Dermis microvascular lymphatic vessel endothelial cell (primary cell): ENCODE measurements around the gene PPP6R1. TPM values are rescaled to one million over a fixed set of nuclear protein-coding genes. Genes with fewer than 3 reads are reported as not detected.

Source experiments
- DNase-seq, 2 donors: peaks; one replicate each; pipeline versions ENCODE4 v3.0.0 to v3.0.0-alpha.2; 2010; ENCODE audit warnings: low read depth in 2 of 2
- total RNA-seq: library from RNA; depleted of rRNA; stranded (reverse); fragments of >200 nt; gene quantifications from 2 replicates; pipeline ENCODE4 v1.2.1, GENCODE V29; 2014

The PPP6R1 gene, protein sequence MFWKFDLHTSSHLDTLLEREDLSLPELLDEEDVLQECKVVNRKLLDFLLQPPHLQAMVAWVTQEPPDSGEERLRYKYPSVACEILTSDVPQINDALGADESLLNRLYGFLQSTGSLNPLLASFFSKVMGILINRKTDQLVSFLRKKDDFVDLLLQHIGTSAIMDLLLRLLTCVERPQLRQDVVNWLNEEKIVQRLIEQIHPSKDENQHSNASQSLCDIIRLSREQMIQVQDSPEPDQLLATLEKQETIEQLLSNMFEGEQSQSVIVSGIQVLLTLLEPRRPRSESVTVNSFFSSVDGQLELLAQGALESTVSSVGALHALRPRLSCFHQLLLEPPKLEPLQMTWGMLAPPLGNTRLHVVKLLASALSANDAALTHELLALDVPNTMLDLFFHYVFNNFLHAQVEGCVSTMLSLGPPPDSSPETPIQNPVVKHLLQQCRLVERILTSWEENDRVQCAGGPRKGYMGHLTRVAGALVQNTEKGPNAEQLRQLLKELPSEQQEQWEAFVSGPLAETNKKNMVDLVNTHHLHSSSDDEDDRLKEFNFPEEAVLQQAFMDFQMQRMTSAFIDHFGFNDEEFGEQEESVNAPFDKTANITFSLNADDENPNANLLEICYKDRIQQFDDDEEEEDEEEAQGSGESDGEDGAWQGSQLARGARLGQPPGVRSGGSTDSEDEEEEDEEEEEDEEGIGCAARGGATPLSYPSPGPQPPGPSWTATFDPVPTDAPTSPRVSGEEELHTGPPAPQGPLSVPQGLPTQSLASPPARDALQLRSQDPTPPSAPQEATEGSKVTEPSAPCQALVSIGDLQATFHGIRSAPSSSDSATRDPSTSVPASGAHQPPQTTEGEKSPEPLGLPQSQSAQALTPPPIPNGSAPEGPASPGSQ
- total RNA-seq, result 19.9 and 34.9 TPM in 2 replicates

DNA sequence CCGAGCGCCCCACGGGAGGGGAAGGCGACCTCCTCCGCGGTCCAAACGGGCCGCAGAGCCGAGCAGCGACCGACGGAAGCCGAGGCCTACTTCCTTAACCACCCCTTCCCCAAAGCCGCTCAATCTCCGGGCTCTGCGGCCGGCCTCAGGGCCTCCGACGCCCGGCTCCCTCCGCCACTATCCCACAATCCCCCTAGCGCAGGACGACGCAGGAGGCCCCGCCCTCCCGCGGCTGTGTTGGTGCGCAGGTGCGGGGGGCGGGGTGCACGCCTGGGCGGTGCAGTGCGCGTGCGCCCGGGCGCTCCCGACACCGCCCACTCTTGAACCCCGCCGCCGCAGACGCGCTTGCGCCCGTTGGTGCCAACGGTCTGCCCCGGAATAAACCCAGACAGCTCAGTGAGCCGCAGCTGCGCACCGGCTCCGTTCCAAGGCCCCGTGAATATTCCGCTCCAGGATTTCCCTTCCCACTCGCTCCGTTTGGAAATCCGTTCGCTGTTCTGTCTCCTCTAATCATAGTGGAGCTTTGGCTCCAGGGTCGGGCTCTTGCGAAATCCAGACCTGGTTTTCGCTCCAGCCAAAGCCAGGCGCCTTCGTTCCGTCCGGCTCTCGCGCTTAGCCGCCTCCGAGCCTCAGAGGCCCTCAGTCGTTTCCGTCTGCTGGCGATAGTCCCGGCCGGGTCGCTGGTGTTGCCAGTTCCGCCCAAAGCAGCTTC lies at the start of gene PPP6R1:
TSS of gene PPP6R1 (minus strand) at position 190 of the 712 bp plus-strand sequence. CDS start 11,914 bp downstream, outside the sequence.
- peak; percentile 100 for DNase-seq

DNA sequence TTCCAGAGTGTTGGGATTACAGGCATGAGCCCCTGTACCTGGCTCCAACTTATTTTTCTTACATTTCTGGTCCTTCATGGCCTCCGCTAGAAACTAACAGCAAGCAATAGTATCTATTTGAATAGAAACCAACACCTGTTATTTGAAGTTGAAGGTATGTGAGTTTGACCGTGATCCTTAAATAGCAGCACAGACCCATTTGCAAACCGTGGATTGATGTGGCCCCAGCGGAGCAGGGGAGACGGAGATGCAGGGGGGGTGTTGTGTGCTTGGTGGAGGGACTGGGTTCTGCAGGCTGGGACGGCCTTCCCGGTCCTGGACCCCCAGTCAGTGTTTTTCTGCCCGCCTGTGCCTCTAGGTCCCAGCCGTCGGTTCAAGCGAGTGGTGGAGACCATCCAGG lies 49.5 kb upstream of the PPP6R1 start:
- no peak for DNase-seq

DNA sequence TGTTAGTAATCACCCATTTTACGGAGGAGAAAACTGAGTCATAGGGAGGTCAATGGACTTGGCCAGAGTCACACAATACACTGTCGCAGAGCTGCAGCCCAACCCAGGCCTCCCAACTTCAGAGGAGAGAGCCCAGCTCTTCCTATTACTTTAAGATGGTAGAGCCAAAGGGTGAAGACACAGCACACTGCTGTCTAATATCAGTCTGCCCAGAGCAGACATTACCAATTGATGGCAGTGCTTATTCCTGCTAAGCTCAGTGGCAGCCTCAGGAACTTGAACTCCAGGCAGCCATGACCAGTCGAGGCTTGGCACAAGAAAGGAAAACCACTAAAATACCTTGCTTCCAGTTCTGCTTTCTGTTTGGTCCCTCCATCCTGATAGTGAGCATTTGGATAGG lies 47.9 kb upstream of the PPP6R1 start:
- DNase-seq, result no peak

DNA sequence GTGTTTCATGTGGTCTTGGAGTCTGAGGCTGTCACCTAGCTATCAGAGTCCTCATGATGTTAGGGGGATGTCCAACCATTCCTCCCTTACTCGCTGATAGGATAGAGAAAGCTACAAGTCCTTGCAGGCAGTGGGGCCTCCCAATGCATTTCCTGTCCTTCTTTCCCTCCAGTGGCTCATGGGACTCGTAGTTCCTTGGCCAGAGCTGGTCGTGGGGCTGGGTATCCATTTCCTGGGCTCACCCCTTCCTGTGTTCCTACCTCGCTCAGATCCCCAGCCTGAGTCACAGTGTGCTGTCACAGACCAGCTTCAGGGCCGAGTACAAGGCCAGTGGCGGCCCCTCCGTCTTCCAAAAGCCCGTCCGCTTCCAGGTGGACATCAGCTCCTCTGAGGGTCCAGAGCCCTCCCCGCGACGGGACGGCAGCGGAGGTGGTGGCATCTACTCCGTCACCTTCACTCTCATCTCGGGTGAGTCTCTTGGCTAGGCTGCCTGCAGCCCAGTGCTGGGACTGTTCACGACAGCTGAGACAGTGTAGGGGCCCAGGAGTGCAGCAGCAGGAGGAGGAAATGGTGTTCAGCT lies 47.3 kb upstream of the PPP6R1 start:
- DNase-seq, result no peak

DNA sequence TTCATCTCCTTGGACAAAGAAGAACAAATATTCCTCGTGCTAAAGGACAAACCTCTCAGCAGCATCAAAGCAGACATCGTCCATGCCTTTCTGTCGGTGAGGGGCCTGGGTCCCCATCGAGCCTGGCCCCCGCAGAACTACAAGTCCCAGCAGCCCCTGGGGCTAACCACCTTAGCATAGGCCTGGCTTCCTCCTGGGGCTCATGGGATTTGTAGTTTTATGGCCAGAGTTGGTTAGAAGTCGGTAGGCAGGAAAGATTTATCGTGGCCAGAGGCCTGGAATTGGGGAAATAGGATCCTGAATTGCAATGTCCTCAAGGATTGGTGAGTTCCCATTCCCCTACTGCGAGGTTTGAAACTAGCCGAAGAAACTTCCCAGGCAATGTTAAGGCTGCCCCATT lies 46.7 kb upstream of the PPP6R1 start:
- peak; percentile 21 to 44 for DNase-seq

DNA sequence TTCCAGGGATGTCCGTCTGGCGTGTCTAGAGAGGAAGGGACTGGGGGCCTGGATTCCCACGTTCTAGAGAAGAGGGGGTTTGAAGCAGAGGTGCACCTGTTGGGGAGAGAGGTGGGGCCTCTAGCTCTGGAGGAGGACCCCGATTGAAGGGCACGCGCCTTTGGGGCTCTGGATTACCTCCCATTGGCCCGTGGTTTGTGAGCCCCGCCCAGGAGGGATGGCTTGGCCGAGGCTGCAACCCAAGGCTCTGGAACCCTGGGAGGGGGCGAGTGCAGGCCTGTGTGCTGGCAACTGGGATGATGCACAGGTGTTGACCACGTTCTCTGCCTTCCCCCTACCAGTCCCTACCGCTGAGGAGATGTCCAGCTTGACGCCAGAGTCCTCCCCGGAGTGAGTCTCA lies 46.2 kb upstream of the PPP6R1 start:
- DNase-seq, result no peak

DNA sequence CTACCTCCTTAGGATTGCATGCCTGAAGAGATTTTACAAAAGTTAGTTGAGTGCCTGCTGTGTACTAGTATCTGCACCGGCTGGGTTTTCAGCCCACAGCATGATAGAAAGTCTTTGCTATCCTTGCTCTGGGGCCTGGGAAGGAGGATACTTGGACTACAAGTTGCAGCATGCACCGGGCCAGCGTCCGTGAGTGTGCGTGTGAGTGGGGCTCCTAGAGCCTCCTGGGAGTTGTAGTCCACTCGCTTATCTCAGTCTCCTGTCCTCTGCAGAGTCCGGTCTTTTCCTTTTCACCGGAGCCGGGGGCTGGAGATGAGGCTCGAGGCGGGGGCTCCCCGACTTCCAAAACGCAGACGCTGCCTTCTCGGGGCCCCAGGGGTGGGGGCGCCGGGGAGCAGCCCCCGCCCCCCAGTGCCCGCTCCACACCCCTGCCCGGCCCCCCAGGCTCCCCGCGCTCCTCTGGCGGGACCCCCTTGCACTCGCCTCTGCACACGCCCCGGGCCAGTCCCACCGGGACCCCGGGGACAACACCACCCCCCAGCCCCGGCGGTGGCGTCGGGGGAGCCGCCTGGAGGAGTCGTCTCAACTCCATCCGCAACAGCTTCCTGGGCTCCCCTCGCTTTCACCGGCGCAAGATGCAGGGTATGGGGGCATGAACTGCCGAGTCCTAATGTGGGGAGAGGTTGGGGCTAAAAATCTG lies 45.6 kb upstream of the PPP6R1 start:
- peak in 1 of 2 donors; percentile 48 for DNase-seq

DNA sequence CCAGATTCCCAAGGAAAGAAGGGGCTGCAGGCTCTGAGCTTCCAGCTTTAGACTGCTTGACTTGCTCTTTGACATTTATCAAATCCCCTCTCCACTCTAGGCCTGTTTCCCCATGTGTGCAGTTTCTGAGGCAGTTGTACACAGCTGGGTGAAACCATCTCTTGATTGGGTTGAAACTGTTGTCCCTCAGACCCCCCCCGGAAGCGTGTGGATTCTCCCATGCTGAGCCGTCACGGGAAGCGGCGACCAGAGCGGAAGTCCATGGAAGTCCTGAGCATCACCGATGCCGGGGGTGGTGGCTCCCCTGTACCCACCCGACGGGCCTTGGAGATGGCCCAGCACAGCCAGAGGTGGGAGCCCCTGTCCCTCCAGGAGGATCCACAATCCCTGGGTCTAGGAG lies 44.7 kb upstream of the PPP6R1 start:
- DNase-seq, result no peak

DNA sequence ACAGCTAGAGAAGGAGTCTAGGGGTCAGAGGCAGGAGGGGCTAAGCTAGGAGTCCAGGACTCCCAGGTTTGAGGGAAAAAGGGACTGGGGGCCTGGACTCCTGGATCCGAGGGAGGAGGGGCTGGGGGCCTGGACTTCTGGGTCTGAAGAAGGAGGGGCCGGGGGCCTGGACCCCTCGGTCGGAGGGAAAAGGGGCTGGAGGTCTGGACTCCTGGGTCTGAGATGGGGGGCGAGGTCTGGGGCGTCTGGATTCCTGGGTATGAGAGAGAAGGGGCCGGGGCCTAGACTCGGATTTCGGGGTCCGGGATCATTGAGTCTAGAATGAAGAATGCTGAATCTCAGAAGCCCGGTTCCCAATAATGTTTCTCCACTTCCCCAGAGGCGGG lies 43.5 kb upstream of the PPP6R1 start:
- no peak for DNase-seq

DNA sequence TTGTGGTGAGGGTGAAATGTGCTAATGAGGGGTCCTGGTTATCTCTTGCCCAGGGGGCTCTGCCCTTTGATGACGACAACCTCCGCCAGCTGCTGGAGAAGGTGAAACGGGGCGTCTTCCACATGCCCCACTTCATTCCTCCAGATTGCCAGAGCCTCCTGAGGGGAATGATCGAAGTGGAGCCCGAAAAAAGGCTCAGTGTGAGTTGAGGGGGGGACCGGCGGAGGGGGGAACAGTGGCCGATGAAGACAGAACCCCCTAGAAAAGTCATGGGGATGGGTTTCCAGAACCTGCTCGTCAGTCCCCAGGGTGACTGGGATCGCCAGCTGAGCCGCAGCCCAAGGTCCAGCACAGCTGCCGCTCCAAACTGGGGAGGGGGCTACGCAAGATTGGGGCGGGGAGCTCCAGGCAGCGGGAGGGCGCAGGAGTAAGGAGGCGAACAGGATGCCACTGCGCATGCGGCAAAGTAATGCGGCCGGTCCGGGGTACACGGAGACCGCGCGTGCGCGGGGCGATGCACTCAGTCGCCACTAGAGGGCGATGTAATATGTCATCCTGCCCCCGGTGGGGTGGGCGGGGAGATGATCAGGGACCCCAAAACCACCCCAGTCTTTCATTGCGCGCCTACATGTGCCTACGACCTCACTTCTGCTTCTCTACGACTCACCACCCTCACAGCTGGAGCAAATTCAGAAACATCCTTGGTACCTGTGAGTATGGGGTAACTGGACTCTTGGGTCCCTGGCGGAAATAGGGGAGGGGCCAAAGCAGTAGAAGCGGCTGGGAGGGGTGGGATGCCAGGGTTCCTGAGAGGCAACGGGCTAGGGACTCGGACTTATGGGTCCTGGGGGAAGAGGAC lies 42.9 kb upstream of the PPP6R1 start:
- DNase-seq, result peak; percentile 57 to 70

DNA sequence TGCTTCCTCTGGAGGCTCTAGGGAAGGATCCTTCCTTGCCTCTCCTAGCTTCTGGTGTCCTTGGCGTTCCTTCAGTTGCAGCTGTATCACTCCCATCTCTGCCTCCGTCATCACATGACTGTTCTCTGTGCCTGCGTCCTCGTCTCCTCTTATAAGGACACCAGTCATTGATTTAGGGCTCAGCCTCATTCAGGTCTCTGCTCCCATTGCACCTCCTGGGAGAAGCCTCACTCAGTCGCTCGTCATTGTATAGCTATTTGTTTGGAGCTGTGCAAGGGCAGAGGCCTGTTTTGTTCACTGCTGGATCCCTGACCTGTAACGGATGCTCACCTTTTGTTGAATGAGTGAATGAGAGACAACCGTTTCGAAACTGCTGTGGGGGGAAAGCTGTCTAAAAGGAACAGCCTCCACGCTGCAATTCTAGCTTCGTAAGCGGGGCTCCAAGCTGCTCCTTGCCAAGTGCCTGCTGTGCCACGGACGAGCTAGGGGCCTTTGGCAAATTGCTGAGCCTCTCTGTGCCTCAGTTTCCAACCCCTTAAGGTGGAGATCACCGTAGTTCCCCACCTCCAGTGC lies 42.2 kb upstream of the PPP6R1 start:
- no peak for DNase-seq

DNA sequence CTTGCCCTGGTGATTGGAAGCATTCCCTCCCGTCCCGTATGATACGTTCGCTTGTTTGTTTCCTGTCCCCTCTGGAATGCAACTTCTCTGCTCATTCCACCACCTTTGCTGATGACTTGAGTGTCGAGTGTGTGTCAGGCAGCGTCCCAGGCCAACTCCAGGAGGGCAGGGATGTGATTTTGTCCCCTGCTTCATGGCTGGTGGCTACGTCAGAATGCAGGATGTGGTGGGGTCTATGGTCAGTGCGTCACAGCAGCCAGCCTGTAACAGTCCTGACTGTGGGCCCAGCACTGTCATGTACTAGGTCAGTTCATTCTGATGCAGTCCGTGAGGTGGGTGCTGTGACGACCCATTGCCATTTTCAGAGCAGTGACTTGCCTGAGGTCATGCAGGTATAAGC lies 41.2 kb upstream of the PPP6R1 start:
- DNase-seq, result no peak

DNA sequence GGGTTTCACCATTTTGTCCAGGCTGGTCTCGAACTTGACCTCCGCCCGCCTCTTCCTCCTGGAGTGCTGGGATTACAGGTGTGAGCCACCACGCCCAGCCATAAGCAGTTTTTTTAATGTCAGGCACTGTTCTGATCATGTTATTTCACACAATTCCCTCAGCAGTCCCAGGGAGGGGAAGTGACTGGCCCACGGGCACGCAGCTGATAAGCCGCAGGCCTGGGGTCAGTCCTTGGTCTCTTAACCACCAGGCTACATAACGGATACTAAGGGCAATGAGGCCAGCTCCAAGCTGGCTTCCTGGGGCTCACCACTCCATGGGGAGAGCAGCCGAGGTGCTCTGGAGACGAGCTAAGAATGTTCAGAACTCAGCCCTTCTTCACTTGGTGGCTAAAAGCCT lies 38.5 kb upstream of the PPP6R1 start:
- DNase-seq, result no peak

DNA sequence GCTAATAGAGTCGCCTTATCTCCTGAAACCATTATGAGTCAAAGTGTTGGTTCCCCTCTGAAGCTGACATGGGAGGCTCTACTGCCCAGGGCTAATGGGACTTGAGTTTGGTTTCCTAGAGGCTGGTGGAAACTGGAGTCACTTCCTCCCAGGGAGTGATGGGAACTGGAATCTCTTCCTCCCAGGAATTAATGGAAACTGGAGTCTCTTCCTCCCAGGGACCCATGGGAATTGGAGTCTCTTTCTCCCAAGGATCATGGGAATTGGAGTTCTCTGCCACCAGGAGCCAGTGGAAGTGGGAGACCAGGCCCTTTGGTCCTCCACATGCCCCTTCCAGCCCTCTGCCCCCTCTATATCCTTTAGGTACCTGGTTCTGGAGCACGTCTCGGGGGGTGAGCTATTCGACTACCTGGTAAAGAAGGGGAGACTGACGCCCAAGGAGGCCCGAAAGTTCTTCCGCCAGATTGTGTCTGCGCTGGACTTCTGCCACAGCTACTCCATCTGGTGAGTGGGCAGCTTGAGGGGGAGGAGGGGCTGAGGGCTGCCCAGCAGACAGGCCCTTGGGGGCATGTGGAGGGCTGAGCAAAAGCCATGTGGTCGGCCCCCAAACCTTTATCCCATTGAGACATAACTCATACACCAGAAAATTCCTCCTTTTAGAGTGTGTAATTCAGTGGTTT lies 30.4 kb upstream of the PPP6R1 start:
- DNase-seq, result no peak

DNA sequence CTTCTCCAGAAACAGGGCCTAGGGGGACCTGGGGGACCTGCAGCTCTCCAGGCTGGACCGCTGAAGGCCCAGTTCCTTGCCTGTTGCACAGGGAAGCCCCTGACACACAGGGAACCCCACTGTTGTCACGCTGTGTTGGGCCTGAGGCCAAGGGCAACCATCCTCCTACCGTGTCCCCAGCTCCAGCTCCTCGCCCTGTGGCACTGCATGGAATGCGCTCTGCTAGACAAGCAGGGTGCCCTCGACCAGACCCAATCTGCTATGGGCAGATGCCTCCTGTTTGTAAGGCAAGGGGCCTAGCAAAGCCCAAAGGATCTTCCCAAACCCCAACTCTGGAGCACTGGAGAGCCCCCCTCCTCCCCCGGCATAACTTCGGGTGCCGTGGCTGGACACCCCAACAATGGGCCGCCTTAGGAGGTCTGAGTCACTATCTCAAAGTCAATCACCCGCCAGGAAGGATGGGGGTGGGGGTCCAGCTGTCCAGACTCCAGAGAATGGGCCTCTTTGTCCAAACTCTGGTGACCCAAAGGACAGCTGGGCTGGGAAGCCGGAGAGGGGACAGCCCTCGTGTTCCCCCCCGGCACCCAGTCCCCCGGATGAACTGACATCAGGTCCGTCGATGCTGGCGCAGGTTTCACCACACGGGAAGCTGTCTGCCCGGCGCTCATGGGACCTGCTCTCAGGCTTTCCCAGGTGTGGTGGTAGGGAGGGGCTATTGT lies 28.7 kb upstream of the PPP6R1 start:
- DNase-seq, result no peak

DNA sequence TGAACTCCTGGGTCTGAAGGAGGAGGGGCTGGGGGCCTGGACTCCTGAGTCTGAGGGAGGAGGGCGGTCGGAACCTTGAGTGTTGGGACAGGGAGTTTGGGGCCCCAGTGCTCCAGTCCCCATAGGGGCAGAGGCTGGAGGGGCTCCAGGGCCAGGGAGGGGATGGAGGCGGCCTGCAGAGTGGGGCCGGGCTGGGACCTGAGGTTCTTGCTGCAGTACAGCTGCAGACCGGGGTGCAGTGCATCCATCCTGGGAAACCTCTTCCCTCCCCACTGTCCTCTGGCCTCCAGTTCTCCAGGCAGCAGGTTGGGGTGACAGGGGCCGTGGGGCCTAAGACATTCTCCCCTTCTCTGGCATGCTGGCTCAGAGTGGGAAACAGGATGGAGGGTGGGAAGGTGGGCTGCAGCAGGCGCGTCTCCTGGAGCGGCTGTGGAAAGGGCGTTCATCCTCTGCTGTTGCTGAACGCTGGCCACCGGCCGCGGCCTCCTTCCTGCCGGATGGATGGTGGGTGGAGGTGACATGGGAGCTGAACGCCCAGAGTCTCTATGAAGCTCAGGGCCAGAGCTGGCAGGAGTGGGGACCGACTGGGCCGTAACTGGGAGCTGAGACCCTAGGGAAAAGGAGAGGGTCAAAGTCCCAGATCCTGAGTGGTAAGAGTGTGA lies 26.5 kb upstream of the PPP6R1 start:
- DNase-seq, result no peak

DNA sequence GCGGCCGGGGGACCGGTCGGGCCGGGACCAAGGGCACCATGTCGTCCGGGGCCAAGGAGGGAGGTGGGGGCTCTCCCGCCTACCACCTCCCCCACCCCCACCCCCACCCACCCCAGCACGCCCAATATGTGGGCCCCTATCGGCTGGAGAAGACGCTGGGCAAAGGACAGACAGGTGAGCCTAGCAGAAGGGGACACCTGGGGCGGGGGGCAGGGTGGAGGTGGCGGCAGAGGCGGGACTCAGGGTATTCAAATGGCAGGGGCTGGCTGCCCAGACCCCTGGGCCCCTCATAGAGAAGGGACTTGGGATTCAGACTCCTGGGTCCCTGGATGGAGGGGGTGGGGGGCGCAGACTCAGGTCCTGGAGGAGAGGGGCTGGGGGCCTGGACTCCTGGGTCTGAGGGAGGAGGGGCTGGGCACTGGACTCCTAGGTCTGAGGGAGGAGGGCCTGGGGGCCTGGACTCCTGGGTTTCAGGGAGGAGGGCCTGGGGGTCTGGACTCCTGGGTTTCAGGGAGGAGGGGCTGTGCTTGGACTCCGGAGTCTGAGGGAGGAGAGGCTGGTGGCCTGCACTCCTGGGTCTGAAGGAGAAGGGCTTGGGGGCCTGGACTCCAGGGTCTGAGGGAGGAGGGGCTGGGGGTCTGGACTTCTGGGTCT lies 25.7 kb upstream of the PPP6R1 start:
- DNase-seq, result no peak
